ENCODE data around the gene ACAD8. TPM values are rescaled to one million over a fixed set of nuclear protein-coding genes. Genes with fewer than 3 reads are reported as not detected.

The ACAD8 gene
- polyA plus RNA-seq, 1 donor from 2014 or later = 68.8 TPM

GRCh38 chr11:134260503-134260902, 7.1 kb downstream of the ACAD8 start:
- TF ChIP-seq, protein P1, sequence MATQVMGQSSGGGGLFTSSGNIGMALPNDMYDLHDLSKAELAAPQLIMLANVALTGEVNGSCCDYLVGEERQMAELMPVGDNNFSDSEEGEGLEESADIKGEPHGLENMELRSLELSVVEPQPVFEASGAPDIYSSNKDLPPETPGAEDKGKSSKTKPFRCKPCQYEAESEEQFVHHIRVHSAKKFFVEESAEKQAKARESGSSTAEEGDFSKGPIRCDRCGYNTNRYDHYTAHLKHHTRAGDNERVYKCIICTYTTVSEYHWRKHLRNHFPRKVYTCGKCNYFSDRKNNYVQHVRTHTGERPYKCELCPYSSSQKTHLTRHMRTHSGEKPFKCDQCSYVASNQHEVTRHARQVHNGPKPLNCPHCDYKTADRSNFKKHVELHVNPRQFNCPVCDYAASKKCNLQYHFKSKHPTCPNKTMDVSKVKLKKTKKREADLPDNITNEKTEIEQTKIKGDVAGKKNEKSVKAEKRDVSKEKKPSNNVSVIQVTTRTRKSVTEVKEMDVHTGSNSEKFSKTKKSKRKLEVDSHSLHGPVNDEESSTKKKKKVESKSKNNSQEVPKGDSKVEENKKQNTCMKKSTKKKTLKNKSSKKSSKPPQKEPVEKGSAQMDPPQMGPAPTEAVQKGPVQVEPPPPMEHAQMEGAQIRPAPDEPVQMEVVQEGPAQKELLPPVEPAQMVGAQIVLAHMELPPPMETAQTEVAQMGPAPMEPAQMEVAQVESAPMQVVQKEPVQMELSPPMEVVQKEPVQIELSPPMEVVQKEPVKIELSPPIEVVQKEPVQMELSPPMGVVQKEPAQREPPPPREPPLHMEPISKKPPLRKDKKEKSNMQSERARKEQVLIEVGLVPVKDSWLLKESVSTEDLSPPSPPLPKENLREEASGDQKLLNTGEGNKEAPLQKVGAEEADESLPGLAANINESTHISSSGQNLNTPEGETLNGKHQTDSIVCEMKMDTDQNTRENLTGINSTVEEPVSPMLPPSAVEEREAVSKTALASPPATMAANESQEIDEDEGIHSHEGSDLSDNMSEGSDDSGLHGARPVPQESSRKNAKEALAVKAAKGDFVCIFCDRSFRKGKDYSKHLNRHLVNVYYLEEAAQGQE (IDR thresholded peaks at IDR 0.05; ENCODE audit: borderline replicate concordance) = no peak
- no peak for TF ChIP-seq EZH2 (IDR thresholded peaks at IDR 0.05; ENCODE audit: borderline replicate concordance, insufficient read depth, low read length, poor library complexity, severe bottlenecking)
- TF ChIP-seq CTCF (IDR thresholded peaks at IDR 0.05; ENCODE audit: poor library complexity, severe bottlenecking) = no peak
- no peak for TF ChIP-seq TAF1 (IDR thresholded peaks at IDR 0.05; ENCODE audit: low read depth)
- TF ChIP-seq POLR2AphosphoS5 (IDR thresholded peaks at IDR 0.05) = no peak
- no peak for TF ChIP-seq EP300 (conservative IDR thresholded peaks at IDR 0.05; ENCODE audit: poor library complexity, severe bottlenecking)
- no peak for TF ChIP-seq RAD21 (conservative IDR thresholded peaks at IDR 0.05)
- no peak for TF ChIP-seq MXI1 (conservative IDR thresholded peaks at IDR 0.05; ENCODE audit: poor library complexity, severe bottlenecking)
- TF ChIP-seq SMC3 (conservative IDR thresholded peaks at IDR 0.05; ENCODE audit: poor library complexity) = no peak
- H3K9ac ChIP-seq (ENCODE audit: low read length) = no peak overlapping the region
- no peak overlapping the region for H3K4me2 ChIP-seq (ENCODE audit: low read length)
- H3F3A ChIP-seq (ENCODE audit: insufficient read depth, low read length, poor library complexity, severe bottlenecking) = no peaks in the 10 kb centered on the region
- H4K20me1 ChIP-seq (ENCODE audit: insufficient read depth) = no peaks in the 10 kb centered on the region
- no peak overlapping the region for H2AFZ ChIP-seq (ENCODE audit: low read depth, low read length)
- H3K27ac ChIP-seq (ENCODE audit: low read length) = no peak overlapping the region
- H3K9me2 ChIP-seq (ENCODE audit: insufficient read depth, low read length) = no peaks in the 10 kb centered on the region
- no peaks in the 10 kb centered on the region for H3K27me3 ChIP-seq (ENCODE audit: insufficient read depth, low read depth, low read length)
- peaks cover 4% of the 10 kb centered on the region for H3K36me3 ChIP-seq (ENCODE audit: insufficient read depth, low read length)
- H3K4me3 ChIP-seq (ENCODE audit: low read length) = no peak overlapping the region
- H3K79me2 ChIP-seq (replicated peaks; ENCODE audit: insufficient read depth, low read length) = no peaks in the 10 kb centered on the region
- H3K9me3 ChIP-seq (ENCODE audit: low read length) = no peaks in the 10 kb centered on the region

DNA sequence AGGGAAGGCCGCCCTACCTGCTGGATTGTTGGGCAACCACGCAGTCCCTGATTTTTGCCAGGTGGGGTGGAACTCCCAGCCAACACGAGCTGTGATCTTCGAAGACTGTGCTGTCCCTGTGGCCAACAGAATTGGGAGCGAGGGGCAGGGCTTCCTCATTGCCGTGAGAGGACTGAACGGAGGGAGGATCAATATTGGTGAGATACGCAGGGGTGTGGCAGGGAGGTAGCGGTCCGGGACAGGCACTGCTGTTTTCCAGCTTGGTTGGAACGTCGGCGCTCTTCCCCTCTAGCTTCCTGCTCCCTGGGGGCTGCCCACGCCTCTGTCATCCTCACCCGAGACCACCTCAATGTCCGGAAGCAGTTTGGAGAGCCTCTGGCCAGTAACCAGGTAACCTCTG, 7.6 kb downstream of the ACAD8 start:
- Histone ChIP-seq H4K20me1 (ENCODE audit: insufficient read depth) (no peaks in the 10 kb centered on the region), H3K4me3 (ENCODE audit: low read length) (no peak overlapping the region), H3K9me3 (ENCODE audit: low read length) (no peaks in the 10 kb centered on the region), H3F3A (ENCODE audit: insufficient read depth, low read length, poor library complexity, severe bottlenecking) (no peaks in the 10 kb centered on the region), H2AFZ (ENCODE audit: low read depth, low read length) (no peak overlapping the region), H3K9ac (ENCODE audit: low read length) (no peak overlapping the region), H3K79me2 (replicated peaks; ENCODE audit: insufficient read depth, low read length) (no peaks in the 10 kb centered on the region), H3K36me3 (ENCODE audit: insufficient read depth, low read length) (peaks cover 4% of the 10 kb centered on the region), H3K27me3 (ENCODE audit: insufficient read depth, low read depth, low read length) (no peaks in the 10 kb centered on the region), H3K9me2 (ENCODE audit: insufficient read depth, low read length) (no peaks in the 10 kb centered on the region), H3K27ac (ENCODE audit: low read length) (no peak overlapping the region), H3K4me2 (ENCODE audit: low read length) (no peak overlapping the region)
- TF ChIP-seq CTCF (IDR thresholded peaks at IDR 0.05; ENCODE audit: poor library complexity, severe bottlenecking) (no peak), EP300 (conservative IDR thresholded peaks at IDR 0.05; ENCODE audit: poor library complexity, severe bottlenecking) (no peak), TAF1 (IDR thresholded peaks at IDR 0.05; ENCODE audit: low read depth) (no peak)
- TF ChIP-seq, protein P1 (IDR thresholded peaks at IDR 0.05; ENCODE audit: borderline replicate concordance) = no peak
